B cell (primary cell): ENCODE data around the gene POFUT2.

Experiments used
- CTCF ChIP-seq: fragments of 200-600 bp; IDR thresholded peaks from one replicate; pipeline ENCODE4 v1.8.0; 2022; ENCODE audit warnings: antibody characterized with exemption, mild to moderate bottlenecking
- EZH2 ChIP-seq: IDR thresholded peaks from 2 replicates; pipeline ENCODE4 v1.6.1; 2012; ENCODE audit warnings: borderline replicate concordance, low read depth, mild to moderate bottlenecking, moderate library complexity, low read length; ENCODE audit not compliant: insufficient read depth, poor library complexity, severe bottlenecking

GRCh38 chr21:45318556-45319404 lies 31.1 kb upstream of the POFUT2 start:
- TF ChIP-seq CTCF, result no peak
- no peak for TF ChIP-seq EZH2
